Renal cortical epithelial cell (primary cell): ENCODE measurements around the gene EFNB3. TPM values are rescaled to one million over a fixed set of nuclear protein-coding genes. Genes with fewer than 3 reads are reported as not detected.

ENCODE experiments used
- DNase-seq: peaks from one replicate; pipeline ENCODE4 v3.0.0-alpha.2; 2011; ENCODE audit warnings: low read depth
- total RNA-seq: library from RNA; depleted of rRNA; stranded (reverse); fragments of >200 nt; gene quantifications from 2 replicates; pipeline ENCODE4 v1.2.3, GENCODE V29; 2014

Gene EFNB3, protein sequence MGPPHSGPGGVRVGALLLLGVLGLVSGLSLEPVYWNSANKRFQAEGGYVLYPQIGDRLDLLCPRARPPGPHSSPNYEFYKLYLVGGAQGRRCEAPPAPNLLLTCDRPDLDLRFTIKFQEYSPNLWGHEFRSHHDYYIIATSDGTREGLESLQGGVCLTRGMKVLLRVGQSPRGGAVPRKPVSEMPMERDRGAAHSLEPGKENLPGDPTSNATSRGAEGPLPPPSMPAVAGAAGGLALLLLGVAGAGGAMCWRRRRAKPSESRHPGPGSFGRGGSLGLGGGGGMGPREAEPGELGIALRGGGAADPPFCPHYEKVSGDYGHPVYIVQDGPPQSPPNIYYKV
- 0.69 and 2.9 TPM in 2 replicates for total RNA-seq

DNA sequence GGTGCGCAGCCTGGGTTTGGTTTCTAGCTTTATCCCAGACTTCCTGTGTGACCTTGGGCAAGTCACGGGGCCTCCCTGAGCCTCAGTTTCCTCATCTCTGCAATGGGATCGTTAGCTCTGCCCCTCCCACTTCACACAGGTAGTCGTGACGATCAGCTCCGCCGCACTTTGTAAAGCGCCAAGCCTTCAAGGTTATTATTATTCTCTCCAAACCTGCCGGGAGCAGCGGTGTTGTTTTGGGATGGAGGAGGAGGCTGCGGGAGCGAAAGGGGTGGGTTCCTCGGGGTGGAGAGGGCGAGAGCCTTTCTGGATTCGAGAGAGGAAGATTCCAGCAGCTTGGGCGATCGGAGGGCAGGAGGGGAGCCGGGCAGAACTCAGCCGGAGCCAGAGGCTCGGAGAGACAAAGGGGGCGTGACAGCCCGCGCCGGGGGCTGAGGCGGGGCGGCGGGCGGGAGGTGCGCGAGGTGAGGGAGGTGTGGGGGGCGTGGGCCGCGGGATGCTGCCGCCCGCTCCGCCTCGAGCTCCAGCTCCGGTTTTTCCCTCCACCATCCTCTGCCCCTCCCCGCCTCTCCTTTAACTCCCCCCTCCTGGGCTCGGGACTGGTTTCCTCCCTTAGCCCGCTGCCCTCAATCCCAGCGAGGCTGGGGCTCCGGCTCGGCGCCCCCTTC, at the start of gene EFNB3:
Gene EFNB3, plus strand, starts transcription at position 602 of the 668 bp plus-strand sequence. CDS start 397 bp downstream, outside the sequence.
- DNase-seq, result no peak

DNA sequence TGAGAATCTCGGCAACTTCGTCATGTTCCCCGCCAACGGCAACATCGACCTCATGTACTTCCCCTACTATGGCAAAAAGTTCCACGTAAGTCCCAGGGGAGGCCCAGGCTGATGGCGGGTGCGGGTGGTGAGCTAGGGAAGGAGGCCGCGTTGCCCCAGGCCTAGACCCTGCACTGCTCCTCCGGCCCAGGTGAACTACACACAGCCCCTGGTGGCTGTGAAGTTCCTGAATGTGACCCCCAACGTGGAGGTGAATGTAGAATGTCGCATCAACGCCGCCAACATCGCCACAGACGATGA, 49.5 kb upstream of the EFNB3 start:
- no peak for DNase-seq

DNA sequence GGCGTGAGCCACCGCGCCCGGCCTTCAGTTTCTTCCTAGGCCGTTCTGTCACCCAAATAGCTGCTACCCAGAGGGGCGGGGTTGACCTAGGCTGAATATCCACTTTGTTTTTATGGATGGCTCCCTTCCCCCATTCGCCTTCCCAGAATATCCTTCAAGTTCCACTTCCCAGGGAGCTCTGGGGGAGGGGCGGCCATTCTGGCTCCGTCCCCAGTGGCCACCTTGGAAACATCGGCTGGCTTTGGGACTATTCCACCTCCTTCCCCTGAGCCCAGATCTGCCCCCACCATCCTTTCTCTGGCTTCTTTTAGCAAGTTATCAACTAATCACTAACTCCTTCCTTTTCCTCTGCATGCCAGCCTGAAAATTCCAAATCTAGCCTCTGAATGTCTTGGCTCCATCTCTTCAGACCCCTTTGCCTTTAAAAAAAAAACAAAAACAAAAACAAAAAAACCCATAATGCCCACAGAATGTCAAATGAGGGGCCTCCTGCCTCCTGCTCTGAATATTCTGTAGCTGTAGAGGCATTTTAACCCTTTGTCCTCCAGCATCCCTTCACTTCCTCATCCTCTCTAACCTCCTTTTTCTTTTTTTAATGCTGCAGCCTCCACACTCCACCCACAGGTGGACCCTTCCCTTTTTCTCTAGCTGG, 47.9 kb upstream of the EFNB3 start:
- peak; percentile 19 for DNase-seq

DNA sequence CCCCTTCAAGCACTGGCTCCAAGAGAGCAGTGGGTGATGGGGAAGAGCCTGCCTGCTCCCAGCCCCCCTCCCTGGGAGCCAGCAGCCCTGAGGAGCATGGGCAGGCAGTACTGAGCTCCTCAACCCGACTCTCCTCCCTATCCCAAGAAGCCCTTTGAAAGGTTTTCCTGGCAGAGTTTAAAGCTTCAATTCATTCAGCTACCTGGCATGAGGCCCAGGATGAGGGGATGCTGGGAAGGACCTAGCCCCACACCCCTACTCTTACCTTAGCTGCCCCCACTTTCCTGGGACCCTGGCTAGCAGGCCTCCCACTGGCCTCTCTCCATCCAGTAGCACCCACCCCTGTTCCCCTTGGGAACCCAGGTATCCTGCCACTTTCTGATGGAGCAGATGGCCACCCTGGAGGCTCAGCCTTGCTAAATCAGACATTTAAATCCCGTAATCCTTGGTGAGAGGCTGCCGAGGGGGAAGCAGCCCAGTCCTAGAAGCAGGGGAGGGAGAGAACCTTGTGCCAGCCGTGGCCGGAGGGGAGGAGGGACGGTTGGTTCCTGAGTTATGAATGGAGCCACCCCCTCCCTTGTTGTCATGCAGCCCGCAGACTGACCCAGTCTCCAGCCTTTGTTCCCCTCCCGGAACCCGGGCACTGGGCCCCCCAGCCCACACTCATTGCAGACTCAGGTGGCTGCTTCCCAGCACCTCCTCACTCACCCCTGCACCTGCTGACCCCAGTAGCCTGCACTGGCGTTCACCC, 37.2 kb upstream of the EFNB3 start:
- no peak for DNase-seq

DNA sequence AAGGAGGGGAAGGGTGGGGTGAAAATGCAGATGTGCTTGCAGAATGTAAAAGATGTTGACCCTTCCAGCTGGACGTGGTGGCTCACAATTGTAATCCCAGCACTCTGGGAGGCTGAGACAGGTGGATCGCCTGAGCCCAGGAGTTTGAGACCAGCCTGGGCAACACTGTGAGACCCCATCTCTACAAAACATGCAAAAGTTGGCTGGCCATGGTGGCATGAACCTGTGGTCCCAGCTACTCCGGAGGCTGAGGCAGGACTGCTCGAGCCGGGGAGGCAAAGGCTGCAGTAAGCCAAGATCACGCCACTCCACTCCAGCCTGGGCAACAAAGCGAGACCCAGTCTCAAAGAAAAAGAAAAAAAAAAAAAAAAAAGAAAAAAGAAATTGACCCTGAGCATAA, 36.5 kb upstream of the EFNB3 start:
- no peak for DNase-seq

DNA sequence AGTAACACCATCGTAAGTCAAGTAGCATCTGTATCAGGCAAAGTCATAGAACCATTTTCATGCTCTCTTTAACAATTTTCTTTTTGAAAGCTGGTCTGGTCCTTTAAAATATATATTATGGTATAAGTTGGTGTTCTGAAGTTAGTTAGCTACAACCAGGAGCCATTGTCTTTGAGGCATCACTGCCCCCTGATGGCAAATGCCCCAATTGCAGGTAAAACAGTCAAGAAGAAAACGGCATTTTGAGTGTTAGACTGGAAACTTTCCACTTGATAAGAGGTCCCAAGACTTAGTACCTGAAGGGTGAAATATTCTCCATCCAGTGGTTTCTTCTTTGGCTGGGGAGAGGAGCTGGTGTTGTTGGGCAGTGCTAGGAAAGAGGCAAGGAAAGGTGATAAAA, 31.8 kb upstream of the EFNB3 start:
- no peak for DNase-seq

DNA sequence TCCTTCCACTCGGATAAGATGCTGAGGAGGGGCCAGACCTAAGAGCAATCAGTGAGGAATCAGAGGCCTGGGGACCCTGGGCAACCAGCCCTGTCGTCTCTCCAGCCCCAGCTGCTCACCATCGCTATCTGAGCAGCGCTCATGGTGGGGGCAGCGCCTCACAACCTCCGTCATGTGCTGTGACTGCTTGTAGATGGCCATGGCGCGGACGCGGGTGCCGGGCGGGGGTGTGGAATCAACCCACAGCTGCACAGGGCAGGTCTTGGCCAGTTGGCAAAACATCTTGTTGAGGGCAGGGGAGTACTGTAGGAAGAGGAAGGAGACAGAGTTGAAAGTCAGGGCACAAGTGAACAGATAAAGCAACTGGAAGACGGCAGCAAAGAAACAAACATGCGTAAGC, 30.1 kb upstream of the EFNB3 start:
- DNase-seq, result no peak

DNA sequence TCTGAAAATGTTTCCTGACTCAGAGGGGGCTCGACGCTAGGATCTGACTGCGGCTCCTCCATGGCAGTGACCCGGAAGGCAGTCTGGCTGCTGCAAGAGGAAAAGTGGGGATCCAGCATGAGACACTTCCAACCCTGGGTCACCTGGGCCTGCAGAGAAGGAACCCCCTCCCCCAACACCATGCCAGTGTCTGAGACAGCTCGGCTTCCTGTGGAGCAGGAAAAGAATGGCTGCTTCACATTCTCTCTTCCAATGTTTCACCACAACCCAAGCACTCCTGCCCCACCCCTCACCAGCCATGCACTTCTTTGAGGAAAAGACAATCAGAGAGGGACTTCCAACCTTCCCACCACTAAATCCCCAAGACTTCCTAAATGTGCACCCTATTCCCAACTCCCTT, 28.5 kb upstream of the EFNB3 start:
- DNase-seq, result no peak

DNA sequence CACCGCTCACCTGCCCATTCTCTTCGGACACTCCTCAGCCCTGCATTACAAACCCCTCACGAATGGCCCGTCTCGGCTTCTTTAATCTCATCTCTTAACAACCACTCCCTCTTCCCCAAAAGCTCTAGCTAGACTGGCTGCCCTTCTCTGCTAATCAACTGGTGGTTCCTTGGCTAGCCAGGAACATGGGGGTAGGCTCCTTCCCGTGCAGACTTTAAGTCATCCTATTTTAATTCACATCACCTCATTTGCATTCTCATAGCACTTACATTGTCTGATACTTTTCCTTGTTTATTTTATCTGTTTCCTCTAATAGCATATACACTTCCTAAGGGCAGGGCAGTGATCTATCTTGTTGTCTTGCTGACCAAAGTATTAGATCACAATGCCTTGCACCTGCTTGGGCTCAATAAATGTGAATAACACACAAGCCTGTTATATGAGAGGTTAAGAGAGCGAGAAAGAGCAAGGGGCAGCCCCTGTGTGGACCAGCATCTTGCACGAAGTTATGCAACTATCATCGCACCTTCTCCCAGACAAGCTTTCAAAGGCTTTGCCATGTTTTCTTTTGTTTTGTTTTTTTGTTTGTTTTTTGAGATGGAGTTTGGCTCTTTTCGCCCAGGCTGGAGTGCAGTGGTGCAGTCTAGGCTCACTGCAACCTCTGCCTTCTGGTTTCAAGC, 27.5 kb upstream of the EFNB3 start:
- no peak for DNase-seq

DNA sequence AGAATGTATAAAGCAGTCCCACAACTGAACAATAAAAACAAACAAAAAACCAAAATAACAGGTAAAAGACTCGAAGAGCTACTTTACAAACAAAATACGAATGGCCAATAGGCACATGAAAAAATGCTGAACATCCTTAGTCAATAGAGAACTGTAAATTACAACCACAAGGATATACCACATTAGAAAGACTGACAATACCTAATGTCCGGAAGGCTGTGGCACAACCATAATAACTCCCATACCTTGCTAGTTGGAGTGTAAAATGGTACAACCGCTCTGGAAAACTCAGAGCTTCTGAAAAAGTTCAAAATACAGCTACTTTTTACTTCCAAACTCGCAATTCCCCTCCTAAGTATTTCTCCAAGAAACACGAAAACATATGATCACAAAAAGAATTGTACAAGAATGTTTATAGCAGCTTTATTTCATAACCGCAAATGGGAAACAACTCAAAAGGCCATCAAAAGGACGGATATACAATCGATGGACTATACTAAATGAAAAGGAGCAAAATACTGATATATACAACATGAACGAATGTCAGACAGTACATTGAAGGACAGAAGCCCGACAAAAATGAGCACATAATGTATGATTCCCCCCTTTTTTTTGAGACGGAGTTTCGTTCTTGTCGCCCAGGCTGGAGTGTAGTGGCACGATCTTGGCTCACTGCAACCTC, 20.0 kb upstream of the EFNB3 start:
- DNase-seq, result no peak

DNA sequence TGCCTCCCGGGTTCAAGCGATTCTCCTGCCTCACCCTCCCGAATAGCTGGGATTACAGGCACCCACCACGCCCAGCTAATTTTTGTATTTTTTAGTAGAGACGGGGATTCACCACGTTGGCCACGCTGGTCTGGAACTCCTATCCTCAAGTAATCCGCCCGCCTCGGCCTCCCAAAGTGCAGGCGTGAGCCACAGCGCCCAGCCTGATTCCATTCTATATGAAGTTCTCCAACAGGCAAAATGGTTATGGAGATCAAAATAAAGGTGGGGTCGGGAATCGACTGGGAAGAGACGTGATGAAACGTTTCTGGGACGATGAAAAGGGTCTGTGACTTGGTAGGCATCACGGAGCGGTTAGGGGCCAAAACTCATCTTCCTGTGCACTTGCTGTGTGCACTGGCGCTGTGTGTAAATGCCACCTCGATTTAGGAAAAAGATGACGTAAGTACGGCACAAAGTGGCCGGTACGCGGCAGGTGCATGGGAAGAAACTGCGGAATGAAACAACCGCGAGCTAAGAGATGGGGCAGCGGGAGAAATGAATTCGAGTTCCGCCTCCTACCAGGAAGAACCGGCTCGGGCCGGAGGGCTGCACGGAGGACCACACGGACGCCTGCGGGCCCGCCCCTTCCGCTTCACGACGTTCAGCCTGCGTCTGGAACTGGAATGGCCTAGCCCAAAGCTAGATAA, 19.3 kb upstream of the EFNB3 start:
- peak; percentile 84 for DNase-seq

DNA sequence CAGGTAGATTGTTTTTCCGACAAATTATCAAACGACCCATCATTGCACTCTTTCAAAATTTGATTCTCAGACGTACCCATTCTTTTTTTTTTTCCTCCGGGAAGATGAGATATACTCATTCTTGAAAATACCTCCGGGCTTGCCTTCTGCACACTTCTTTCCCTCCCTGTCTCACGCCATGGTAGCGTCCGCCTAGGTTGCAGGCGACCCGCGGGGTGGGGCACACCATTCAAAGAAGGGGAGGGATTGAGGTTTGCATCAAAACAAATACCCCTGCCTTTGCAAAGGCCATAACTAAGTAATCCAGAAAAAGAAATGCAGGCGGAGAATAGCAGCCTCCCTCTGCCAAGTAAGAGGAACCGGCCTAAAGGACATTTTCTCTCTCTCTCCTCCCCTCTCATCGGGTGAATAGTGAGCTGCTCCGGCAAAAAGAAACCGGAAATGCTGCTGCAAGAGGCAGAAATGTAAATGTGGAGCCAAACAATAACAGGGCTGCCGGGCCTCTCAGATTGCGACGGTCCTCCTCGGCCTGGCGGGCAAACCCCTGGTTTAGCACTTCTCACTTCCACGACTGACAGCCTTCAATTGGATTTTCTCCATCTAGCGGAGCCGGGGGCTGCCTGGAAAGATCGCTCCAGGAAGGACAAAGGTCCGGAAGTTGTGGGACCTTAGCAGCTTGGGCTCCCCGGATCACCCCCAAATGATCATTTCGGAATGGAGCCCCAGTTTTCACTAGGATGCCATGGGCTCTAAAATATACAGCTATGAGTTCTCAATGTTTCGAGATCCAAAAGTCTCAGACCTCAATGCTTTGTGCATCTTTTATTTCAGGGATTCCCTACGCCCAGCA, 18.6 kb upstream of the EFNB3 start:
- DNase-seq, result peak; percentile 63

DNA sequence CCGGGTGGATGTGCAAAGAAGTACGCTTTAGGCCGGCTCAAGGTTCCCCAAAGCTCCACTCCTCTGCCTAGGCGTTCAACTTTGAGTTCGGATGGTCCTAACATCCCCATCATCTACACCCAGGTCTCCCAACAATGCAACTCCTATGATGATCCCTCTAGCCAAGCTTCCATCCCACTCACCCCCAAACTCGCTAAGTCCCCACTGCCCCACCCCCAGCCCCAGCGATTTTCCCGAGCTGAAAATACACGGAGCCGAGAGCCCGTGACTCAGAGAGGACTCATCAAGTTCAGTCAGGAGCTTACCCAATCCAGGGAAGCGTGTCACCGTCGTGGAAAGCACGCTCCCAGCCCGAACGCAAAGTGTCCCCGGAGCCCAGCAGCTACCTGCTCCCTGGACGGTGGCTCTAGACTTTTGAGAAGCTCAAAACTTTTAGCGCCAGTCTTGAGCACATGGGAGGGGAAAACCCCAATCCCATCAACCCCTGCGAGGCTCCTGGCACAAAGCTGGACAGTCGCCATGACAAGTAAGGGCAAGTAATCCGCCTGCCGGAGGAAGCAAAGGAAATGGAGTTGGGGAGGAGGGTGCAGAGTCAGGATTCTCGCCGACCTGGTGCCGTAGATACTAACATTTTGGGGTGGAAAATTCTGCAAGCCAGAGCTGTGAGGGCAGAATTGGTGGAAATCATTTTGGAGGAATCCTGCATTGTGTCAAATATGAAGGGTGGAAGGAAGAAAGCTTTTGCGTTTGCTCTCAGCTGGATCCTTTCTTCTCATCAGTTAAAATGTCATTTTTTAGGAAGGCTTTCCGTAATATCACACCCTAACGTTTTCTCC, 17.7 kb upstream of the EFNB3 start, which contains the start of gene TP53:
Gene TP53, minus strand, starts transcription at position 419 of the 836 bp plus-strand sequence. CDS start 10,896 bp downstream, outside the sequence.
- DNase-seq, result peak; percentile 86

DNA sequence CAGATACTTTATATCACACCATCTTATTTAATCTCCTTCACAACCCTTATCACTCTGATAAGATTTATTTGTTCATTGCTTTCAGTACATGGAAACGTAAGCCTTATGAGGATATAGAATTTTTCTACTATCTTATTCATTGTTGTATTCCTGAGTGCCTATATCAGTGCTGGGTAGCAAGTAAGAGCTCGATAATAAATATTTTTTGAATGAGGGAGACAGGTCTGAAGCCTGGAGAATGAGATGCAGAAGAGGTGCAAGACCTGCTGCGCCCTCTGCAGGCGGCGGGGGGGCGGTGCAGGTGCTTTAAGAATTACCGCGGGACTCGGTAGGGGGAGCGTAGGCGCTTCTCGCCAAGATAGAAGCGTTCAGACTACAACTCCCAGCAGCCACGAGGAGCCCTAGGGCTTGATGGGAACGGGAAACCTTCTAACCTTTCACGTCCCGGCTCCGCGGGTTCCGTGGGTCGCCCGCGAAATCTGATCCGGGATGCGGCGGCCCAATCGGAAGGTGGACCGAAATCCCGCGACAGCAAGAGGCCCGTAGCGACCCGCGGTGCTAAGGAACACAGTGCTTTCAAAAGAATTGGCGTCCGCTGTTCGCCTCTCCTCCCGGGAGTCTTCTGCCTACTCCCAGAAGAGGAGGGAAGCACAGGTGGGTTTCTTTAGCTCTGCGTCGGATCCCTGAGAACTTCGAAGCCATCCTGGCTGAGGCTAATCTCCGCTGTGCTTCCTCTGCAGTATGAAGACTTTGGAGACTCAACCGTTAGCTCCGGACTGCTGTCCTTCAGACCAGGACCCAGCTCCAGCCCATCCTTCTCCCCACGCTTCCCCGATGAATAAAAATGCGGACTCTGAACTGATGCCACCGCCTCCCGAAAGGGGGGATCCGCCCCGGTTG, 16.8 kb upstream of the EFNB3 start, which contains the start of gene WRAP53:
Gene WRAP53, plus strand, starts transcription at position 570 of the 900 bp plus-strand sequence. Its CDS starts 172 bp downstream, at position 742.
- peak; percentile 98 for DNase-seq

DNA sequence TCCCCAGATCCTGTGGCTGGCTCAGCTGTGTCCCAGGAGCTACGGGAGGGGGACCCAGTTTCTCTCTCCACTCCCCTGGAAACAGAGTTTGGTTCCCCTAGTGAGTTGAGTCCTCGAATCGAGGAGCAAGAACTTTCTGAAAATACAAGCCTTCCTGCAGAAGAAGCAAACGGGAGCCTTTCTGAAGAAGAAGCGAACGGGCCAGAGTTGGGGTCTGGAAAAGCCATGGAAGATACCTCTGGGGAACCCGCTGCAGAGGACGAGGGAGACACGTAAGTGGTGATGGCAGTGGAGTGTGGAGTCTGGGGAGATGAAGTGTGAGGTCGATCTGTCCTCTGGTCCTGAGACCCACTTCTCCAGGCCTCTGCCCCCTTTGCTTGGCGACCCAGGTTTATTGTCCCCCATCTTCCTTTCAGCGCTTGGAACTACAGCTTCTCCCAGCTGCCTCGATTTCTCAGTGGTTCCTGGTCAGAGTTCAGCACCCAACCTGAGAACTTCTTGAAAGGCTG, 16.1 kb upstream of the EFNB3 start:
- DNase-seq, result no peak

DNA sequence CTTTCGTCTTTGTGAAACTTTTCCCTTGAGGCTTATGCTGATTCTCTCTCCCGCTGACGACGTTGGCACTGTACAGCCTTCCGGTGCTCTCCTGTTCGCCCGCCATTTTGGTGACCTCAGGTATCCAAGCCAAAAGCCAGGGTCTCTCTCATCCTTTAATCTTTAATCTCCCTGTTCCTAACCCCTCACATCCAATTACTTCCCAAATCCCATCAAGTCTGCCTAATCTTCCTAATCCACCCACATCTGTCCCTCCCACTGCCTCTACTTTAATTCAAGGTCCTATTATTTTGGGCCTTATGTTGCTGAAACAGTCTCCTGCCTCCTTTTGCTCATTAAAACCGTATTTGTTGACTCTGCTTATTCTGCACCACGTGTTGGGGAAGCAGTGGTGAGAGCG, 9.4 kb upstream of the EFNB3 start:
- DNase-seq, result no peak
